Keratinocyte (primary cell): ENCODE data around the gene MYBPC3. TPM values are rescaled to one million over a fixed set of nuclear protein-coding genes. Genes with fewer than 3 reads are reported as not detected.

Experiments used
- DNase-seq: peaks from one replicate; pipeline ENCODE4 v3.0.0-alpha.2; 2011; ENCODE audit warnings: low read depth, missing footprints, low spot score
- FAIRE-seq: peaks from 2 replicates; lab custom pipeline; 2011; peaks lifted over from hg19 to GRCh38; lab: Jason Lieb, UNC
- H2AFZ ChIP-seq: 2 replicates; pipeline ENCODE4 v1.6.0; 2012; ENCODE audit warnings: low read length, control low read depth, inconsistent platforms; ENCODE audit not compliant: control insufficient read depth
- H3K27ac ChIP-seq: 2 replicates; pipeline ENCODE4 v1.5.1; 2011; ENCODE audit warnings: low read length; ENCODE audit not compliant: control insufficient read depth, insufficient read depth
- H3K27me3 ChIP-seq: 3 replicates; pipeline ENCODE4 v1.6.0; 2011; ENCODE audit warnings: low read length; ENCODE audit not compliant: control insufficient read depth, insufficient read depth; ENCODE audit errors: extremely low read depth
- H3K36me3 ChIP-seq, 2 experiments: 2 replicates in 1 of 2; 3 replicates in 1 of 2; pipeline ENCODE4 v1.5.1; 2011; ENCODE audit warnings: low read length in 2 of 2, mild to moderate bottlenecking in 1 of 2; ENCODE audit not compliant: control insufficient read depth in 2 of 2, insufficient read depth in 2 of 2; ENCODE audit errors: extremely low read depth in 1 of 2
- H3K4me1 ChIP-seq: 3 replicates; pipeline ENCODE4 v1.5.1; 2011; ENCODE audit warnings: low read length; ENCODE audit not compliant: control insufficient read depth, insufficient read depth; ENCODE audit errors: extremely low read depth
- H3K4me2 ChIP-seq: 3 replicates; pipeline ENCODE4 v1.6.0; 2011; ENCODE audit warnings: low read depth, low read length; ENCODE audit not compliant: control insufficient read depth, insufficient read depth; ENCODE audit errors: extremely low read depth
- H3K4me3 ChIP-seq, 3 experiments: fragments of 200-600 bp in 1 of 3; sonication (generic) in 1 of 3; 2 replicates in 2 of 3; 3 replicates in 1 of 3; pipeline ENCODE4 v1.5.1; 2011 to 2016; ENCODE audit warnings: low read length in 3 of 3, mild to moderate bottlenecking in 3 of 3, control low read depth in 2 of 3, inconsistent platforms in 1 of 3, low read depth in 1 of 3, mixed read lengths in 1 of 3, mixed run types in 1 of 3, moderate library complexity in 1 of 3; ENCODE audit not compliant: control insufficient read depth in 2 of 3, insufficient read depth in 2 of 3; ENCODE audit errors: extremely low read depth in 1 of 3
- H3K79me2 ChIP-seq: 2 replicates; pipeline ENCODE4 v1.6.0; 2012; ENCODE audit warnings: low read length; ENCODE audit not compliant: control insufficient read depth, insufficient read depth
- H3K9ac ChIP-seq: 3 replicates; pipeline ENCODE4 v1.6.0; 2011; ENCODE audit warnings: low read length; ENCODE audit not compliant: control insufficient read depth, insufficient read depth; ENCODE audit errors: extremely low read depth
- H3K9me1 ChIP-seq: 3 replicates; pipeline ENCODE4 v1.6.0; 2011; ENCODE audit warnings: low read length; ENCODE audit not compliant: control insufficient read depth, insufficient read depth; ENCODE audit errors: extremely low read depth
- H3K9me3 ChIP-seq: 2 replicates; pipeline ENCODE4 v1.5.1; 2012; ENCODE audit warnings: low read depth, low read length; ENCODE audit not compliant: control insufficient read depth
- H4K20me1 ChIP-seq: 3 replicates; pipeline ENCODE4 v1.6.0; 2011; ENCODE audit warnings: low read length; ENCODE audit not compliant: control insufficient read depth, insufficient read depth; ENCODE audit errors: extremely low read depth
- CTCF ChIP-seq, 3 experiments: IDR thresholded peaks in 1 of 3; conservative IDR thresholded peaks in 1 of 3; optimal IDR thresholded peaks in 1 of 3; 2 replicates in 2 of 3; 3 replicates in 1 of 3; pipeline versions ENCODE3 to v1.5.1; 2011; ENCODE audit warnings: low read length in 3 of 3, mild to moderate bottlenecking in 3 of 3, moderate library complexity in 2 of 3, control low read depth in 1 of 3, inconsistent platforms in 1 of 3; ENCODE audit not compliant: insufficient read depth in 2 of 3; ENCODE audit errors: extremely low read depth in 1 of 3
- EZH2 ChIP-seq: IDR thresholded peaks from one replicate; pipeline ENCODE4 v1.6.1; 2012; ENCODE audit warnings: inconsistent platforms, mild to moderate bottlenecking, low read length, moderate library complexity
- dilution Hi-C: fragments of 300-500 bp; cut with MboI; formaldehyde crosslinking; loops from one replicate; pipeline ENCODE4 v1.7.0; 2020; ENCODE audit warnings: low sequenced_read_pairs; ENCODE audit not compliant: extremely low pct_ligation_motif_present
- polyA plus RNA-seq, 5 experiments: library from polyadenylated mRNA; depleted of rRNA in 3 of 5; stranded (reverse) in 3 of 5; stranded (forward) in 1 of 5; unstranded in 1 of 5; fragments of >200 nt; gene quantifications; 1 replicate in 1 of 5; 2 replicates in 3 of 5; 3 replicates in 1 of 5; pipeline versions ENCODE4 v1.2.1 to v1.2.3, GENCODE V29; 2011 to 2012; ENCODE audit warnings: missing spikeins in 2 of 5, low read depth in 1 of 5, low replicate concordance in 1 of 5

MYBPC3 gene
- polyA plus RNA-seq, 1 donor (not counting 4 experiments of a cell fraction or from before 2014, with no cell fraction given): not detected

DNA sequence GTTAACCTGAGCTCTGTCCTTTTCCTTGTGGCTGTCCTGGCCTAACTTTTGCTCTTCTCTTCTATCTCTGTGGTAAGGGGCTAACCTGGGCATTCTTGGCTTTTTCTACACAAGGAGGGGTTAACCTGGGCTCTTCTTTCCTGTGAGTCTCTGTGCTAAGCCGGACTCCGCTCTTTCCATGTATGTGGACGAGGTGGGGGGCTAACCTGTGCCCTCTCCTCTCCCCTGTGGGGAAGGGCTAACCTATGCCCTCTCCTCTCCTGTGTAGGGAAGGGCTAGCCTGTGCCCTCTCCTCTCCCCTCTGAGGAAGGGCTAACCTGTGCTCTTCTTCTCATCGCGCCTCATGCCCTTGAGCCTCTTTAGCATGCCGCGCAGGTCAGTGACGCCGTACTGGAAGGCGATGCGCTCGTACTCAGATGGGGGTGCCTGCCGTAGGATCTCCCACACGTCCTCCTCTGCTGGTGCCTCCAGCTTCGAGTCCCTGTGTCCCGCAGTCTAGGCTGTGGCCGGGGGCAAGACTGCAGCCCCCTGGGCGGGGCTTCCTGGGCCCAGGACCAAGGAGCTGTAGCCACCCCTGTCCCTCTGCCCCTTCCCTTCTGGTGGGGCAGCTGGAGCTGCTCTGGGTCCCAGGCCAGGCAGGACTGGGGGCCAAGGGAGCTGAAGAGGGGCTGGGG is 6.5 kb downstream of the MYBPC3 start:
- dilution Hi-C loops: no loop called here
- FAIRE-seq: no peak
- H3K9ac ChIP-seq: no peak overlapping the region
- H3K36me3 ChIP-seq: no peaks in the 10 kb centered on the region
- no peaks in the 10 kb centered on the region for H3K27me3 ChIP-seq
- no peaks in the 10 kb centered on the region for H4K20me1 ChIP-seq
- no peaks in the 10 kb centered on the region for H3K9me1 ChIP-seq
- no peak overlapping the region for H2AFZ ChIP-seq
- H3K4me1 ChIP-seq: no peaks in the 10 kb centered on the region
- TF ChIP-seq CTCF (optimal IDR thresholded peaks at IDR 0.05 in 1 of 3, IDR thresholded peaks at IDR 0.05 in 1 of 3, conservative IDR thresholded peaks at IDR 0.05 in 1 of 3; ENCODE audit: extremely low read depth in 1 of 3, insufficient read depth in 2 of 3, low read length in 3 of 3): no peak
- no peak for TF ChIP-seq EZH2
- H3K79me2 ChIP-seq: no peaks in the 10 kb centered on the region
- H3K4me2 ChIP-seq: no peak overlapping the region
- no peaks in the 10 kb centered on the region for H3K9me3 ChIP-seq
- H3K27ac ChIP-seq: no peak overlapping the region
- DNase-seq: no peak
- H3K4me3 ChIP-seq: no peak overlapping the region

DNA sequence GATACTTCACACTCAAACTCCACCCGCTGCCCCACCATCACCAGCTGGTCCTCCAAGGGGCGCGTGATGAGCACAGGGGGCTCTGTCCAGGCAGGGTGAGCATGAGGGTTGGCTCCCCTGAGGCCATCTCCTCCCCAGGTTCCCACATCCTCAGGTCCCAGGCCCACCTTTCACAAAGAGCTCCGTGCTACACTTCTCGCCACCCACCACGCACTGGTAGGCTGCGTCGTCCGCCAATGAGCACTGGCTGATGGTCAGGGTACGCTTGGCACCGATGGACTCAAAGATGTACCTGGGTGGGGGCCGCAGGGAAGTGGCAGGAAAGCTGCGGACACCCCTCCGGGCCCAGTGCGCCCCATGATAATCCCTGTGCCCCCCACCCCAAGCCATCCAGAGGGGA is 9.6 kb downstream of the MYBPC3 start:
- Histone ChIP-seq H3K9me3 (no peaks in the 10 kb centered on the region), H3K4me2 (no peak overlapping the region), H2AFZ (no peak overlapping the region), H3K9ac (no peak overlapping the region), H3K36me3 (no peaks in the 10 kb centered on the region), H3K4me1 (no peaks in the 10 kb centered on the region), H3K9me1 (no peaks in the 10 kb centered on the region), H3K79me2 (no peaks in the 10 kb centered on the region), H3K27me3 (no peaks in the 10 kb centered on the region), H3K27ac (no peak overlapping the region), H4K20me1 (no peaks in the 10 kb centered on the region), H3K4me3 (no peak overlapping the region)
- TF ChIP-seq EZH2 (no peak), CTCF (optimal IDR thresholded peaks at IDR 0.05 in 1 of 3, IDR thresholded peaks at IDR 0.05 in 1 of 3, conservative IDR thresholded peaks at IDR 0.05 in 1 of 3; ENCODE audit: extremely low read depth in 1 of 3, insufficient read depth in 2 of 3, low read length in 3 of 3) (no peak)
- FAIRE-seq (no peak), DNase-seq (no peak)
- dilution Hi-C loops: no loop called here
